ENCODE data around the gene OR2M5. TPM values are rescaled to one million over a fixed set of nuclear protein-coding genes. Genes with fewer than 3 reads are reported as not detected.

Gene OR2M5
- total and polyA plus RNA-seq, 9 donors = not detected

DNA sequence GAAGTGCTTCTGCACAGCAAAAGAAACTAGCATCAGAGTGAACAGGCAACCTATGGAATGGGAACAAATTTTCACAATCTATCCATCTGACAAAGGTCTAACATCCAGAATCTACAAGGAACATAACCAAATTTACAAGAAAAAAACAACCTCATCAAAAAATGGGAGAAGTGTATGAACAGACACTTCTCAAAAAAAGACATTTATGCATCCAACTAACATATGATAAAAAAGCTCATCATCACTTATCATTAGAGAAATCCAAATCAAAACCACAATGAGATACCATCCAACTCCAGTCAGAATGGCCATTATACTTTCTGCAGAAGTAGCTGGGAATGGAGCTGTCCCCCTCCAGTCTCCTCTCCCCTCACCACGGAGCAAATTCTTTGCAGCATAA lies 49.2 kb downstream of the OR2M5 start:
- Histone ChIP-seq H3K36me3 (no peaks in the 10 kb centered on the region), H3K9me3 (no peaks in the 10 kb centered on the region), H3K27ac (no peak overlapping the region), H3K27me3 (no peaks in the 10 kb centered on the region), H3K4me3 (no peak overlapping the region), H3K4me1 (ENCODE audit: insufficient read depth) (no peaks in the 10 kb centered on the region)
- no peak for TF ChIP-seq CTCF (IDR thresholded peaks at IDR 0.05)
- 48 to 60% (median 59%) methylated on average over 1 of the region's 1 CpG for WGBS, 3 donors
- intact Hi-C loops (cut with DNase I) = no loop called here
- no peak for DNase-seq

Other genes with a start within 250 kb of the OR2M5 start
- gene OR2W3, start 249.6 kb upstream of the OR2M5 start, total RNA-seq = under 1 TPM in 2 of 7 donors, not detected in 5; 0.25 to 0.46 TPM
- gene OR2W3, start 249.6 kb upstream of the OR2M5 start, polyA plus RNA-seq = under 1 TPM in 1 of 2 donors, not detected in 1; 0.22 TPM
- not detected for gene OR2T8, start 224.9 kb upstream of the OR2M5 start, total RNA-seq
- gene OR2T8, start 224.9 kb upstream of the OR2M5 start, polyA plus RNA-seq = not detected
- gene OR2AJ1, start 220.3 kb upstream of the OR2M5 start, total RNA-seq = not detected
- gene OR2AJ1, start 220.3 kb upstream of the OR2M5 start, polyA plus RNA-seq = not detected
- under 1 TPM in 1 of 7 donors, not detected in 6; 0.34 TPM for gene OR2L8, start 196.3 kb upstream of the OR2M5 start, total RNA-seq
- not detected for gene OR2L8, start 196.3 kb upstream of the OR2M5 start, polyA plus RNA-seq
- gene OR2AK2, start 179.9 kb upstream of the OR2M5 start, total RNA-seq = under 1 TPM in 2 of 7 donors, not detected in 5; 0.36 to 0.80 TPM
- not detected for gene OR2AK2, start 179.9 kb upstream of the OR2M5 start, polyA plus RNA-seq
- under 1 TPM in 1 of 7 donors, not detected in 6; 0.23 TPM for gene OR2L5, start 131.5 kb upstream of the OR2M5 start, total RNA-seq
- not detected for gene OR2L5, start 131.5 kb upstream of the OR2M5 start, polyA plus RNA-seq
- under 1 TPM in 5 of 7 donors, not detected in 2; 0.08 to 0.69 (median 0.17) TPM for gene OR2L2, start 115.1 kb upstream of the OR2M5 start, total RNA-seq
- gene OR2L2, start 115.1 kb upstream of the OR2M5 start, polyA plus RNA-seq = under 1 TPM in 1 of 2 donors, not detected in 1; 0.12 TPM
- under 1 TPM in 4 of 7 donors, not detected in 3; 0.08 to 0.24 (median 0.16) TPM for gene OR2L3, start 98.3 kb upstream of the OR2M5 start, total RNA-seq
- gene OR2L3, start 98.3 kb upstream of the OR2M5 start, polyA plus RNA-seq = not detected
- gene OR2L13, start 50.0 kb upstream of the OR2M5 start, total RNA-seq = under 1 TPM in 3 of 7 donors, not detected in 4; 0.24 to 0.34 (median 0.25) TPM
- under 1 TPM; 0.04 to 0.13 TPM for gene OR2L13, start 50.0 kb upstream of the OR2M5 start, polyA plus RNA-seq
- not detected for gene OR2M2, start 29.7 kb downstream of the OR2M5 start, total RNA-seq
- not detected for gene OR2M2, start 29.7 kb downstream of the OR2M5 start, polyA plus RNA-seq
- gene OR2M3, start 52.1 kb downstream of the OR2M5 start, total RNA-seq = under 1 TPM in 1 of 7 donors, not detected in 6; 0.11 TPM
- not detected for gene OR2M3, start 52.1 kb downstream of the OR2M5 start, polyA plus RNA-seq
- gene OR2M4, start 86.3 kb downstream of the OR2M5 start, total RNA-seq = under 1 TPM in 1 of 7 donors, not detected in 6; under 0.01 TPM
- not detected for gene OR2M4, start 86.3 kb downstream of the OR2M5 start, polyA plus RNA-seq
- gene OR2T33, start 132.8 kb downstream of the OR2M5 start, total RNA-seq = not detected
- not detected for gene OR2T33, start 132.8 kb downstream of the OR2M5 start, polyA plus RNA-seq
- not detected for gene OR2T12, start 158.3 kb downstream of the OR2M5 start, total RNA-seq
- gene OR2T12, start 158.3 kb downstream of the OR2M5 start, polyA plus RNA-seq = not detected
- not detected for gene OR2M7, start 179.4 kb downstream of the OR2M5 start, total RNA-seq
- not detected for gene OR2M7, start 179.4 kb downstream of the OR2M5 start, polyA plus RNA-seq
- gene OR14C36, start 203.6 kb downstream of the OR2M5 start, total RNA-seq = not detected
- not detected for gene OR14C36, start 203.6 kb downstream of the OR2M5 start, polyA plus RNA-seq
- not detected for gene OR2T4, start 216.5 kb downstream of the OR2M5 start, total RNA-seq
- gene OR2T4, start 216.5 kb downstream of the OR2M5 start, polyA plus RNA-seq = not detected
- gene OR2T6, start 230.6 kb downstream of the OR2M5 start, total RNA-seq = not detected
- not detected for gene OR2T6, start 230.6 kb downstream of the OR2M5 start, polyA plus RNA-seq